NB4 (cell line): ENCODE measurements around the gene SASH1.

Source experiments
- MYC ChIP-seq: IDR thresholded peaks from 2 replicates; pipeline ENCODE4 v1.6.1; 2011; ENCODE audit warnings: low read depth, low read length
- POLR2A ChIP-seq: IDR thresholded peaks from 2 replicates; pipeline ENCODE4 v1.6.1; 2011; ENCODE audit warnings: mild to moderate bottlenecking; ENCODE audit not compliant: insufficient read length; ENCODE audit errors: extremely low read depth
- TF ChIP-seq, protein P1 (sequence below): IDR thresholded peaks from one replicate; pipeline ENCODE4 v1.5.1; 2012; ENCODE audit warnings: low read depth, low read length

DNA sequence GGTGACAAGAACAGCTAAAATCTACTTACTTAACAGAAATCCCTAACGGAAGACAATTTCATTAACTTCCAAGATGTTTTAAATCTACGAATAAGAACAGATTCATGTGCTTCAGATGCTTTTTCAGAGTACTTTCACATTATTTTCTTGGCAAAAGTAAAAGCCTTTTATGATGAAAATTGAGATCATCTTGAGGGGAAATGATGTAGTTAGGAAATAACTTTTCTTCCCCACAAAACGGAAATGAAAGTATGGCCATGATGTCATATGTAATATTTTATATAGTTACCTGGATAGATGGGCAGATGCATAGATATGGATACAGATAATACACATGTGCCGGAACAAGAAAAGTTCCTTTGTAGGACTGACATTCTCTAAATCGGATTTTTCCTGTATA, 32.8 kb downstream of the SASH1 start:
- TF ChIP-seq MYC (no peak), POLR2A (no peak)
- TF ChIP-seq, protein P1, sequence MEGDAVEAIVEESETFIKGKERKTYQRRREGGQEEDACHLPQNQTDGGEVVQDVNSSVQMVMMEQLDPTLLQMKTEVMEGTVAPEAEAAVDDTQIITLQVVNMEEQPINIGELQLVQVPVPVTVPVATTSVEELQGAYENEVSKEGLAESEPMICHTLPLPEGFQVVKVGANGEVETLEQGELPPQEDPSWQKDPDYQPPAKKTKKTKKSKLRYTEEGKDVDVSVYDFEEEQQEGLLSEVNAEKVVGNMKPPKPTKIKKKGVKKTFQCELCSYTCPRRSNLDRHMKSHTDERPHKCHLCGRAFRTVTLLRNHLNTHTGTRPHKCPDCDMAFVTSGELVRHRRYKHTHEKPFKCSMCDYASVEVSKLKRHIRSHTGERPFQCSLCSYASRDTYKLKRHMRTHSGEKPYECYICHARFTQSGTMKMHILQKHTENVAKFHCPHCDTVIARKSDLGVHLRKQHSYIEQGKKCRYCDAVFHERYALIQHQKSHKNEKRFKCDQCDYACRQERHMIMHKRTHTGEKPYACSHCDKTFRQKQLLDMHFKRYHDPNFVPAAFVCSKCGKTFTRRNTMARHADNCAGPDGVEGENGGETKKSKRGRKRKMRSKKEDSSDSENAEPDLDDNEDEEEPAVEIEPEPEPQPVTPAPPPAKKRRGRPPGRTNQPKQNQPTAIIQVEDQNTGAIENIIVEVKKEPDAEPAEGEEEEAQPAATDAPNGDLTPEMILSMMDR, result no peak
